Measurements from ENCODE around the gene SPATS2L. TPM values are rescaled to one million over a fixed set of nuclear protein-coding genes. Genes with fewer than 3 reads are reported as not detected.

The SPATS2L gene
- polyA plus RNA-seq, 1 of the 3 experiments (the other 2 are of a cell fraction): 86.8 TPM

GRCh38 chr2:200274116-200275075, 32.1 kb upstream of the SPATS2L start:
- POLR2A ChIA-PET: no interaction called here
- Histone ChIP-seq H3K9me3 (no peaks in the 10 kb centered on the region), H3K4me2 (no peak overlapping the region), H3K9me2 (no peaks in the 10 kb centered on the region), H2AFZ (ENCODE audit: low read depth) (no peak overlapping the region), H3K9ac (no peak overlapping the region), H3F3A (replicated peaks; ENCODE audit: insufficient read depth) (no peaks in the 10 kb centered on the region), H3K79me2 (ENCODE audit: insufficient read depth) (no peaks in the 10 kb centered on the region), H3K27ac (ENCODE audit: low read depth in 2 of 2, low read length in 1 of 2) (no peak overlapping the region), H3K36me3 (replicated peaks in 1 of 2; ENCODE audit: control insufficient read depth in 1 of 2, insufficient read depth in 2 of 2, low read length in 1 of 2) (no peaks in the 10 kb centered on the region), H3K4me1 (ENCODE audit: control insufficient read depth in 1 of 2, insufficient read depth in 2 of 2, low read depth in 1 of 2, low read length in 1 of 2) (no peaks in the 10 kb centered on the region; a peak in 1 of 4 replicates), H3K4me3 (ENCODE audit: low read depth in 2 of 2, low read length in 1 of 2) (no peak overlapping the region), H3K27me3 (ENCODE audit: insufficient read depth) (no peaks in the 10 kb centered on the region), H4K20me1 (ENCODE audit: insufficient read depth) (no peaks in the 10 kb centered on the region)
- no peak for DNase-seq
- WGBS (ENCODE audit: low lambda C conversion rate): 79% methylated on average over 7 of the region's 7 CpGs
- no peak for TF ChIP-seq TAF1 (IDR thresholded peaks at IDR 0.05; ENCODE audit: borderline replicate concordance, low read depth, low read length)
- TF ChIP-seq GABPA (IDR thresholded peaks at IDR 0.05; ENCODE audit: low read depth): no peak
- TF ChIP-seq POLR2AphosphoS5 (IDR thresholded peaks at IDR 0.05; ENCODE audit: low read depth, low read length): no peak
- no peak for TF ChIP-seq SMC3 (IDR thresholded peaks at IDR 0.05; ENCODE audit: low read depth, low read length)
- no peak for TF ChIP-seq RFX5 (IDR thresholded peaks at IDR 0.05; ENCODE audit: low read length)
- TF ChIP-seq JUND (IDR thresholded peaks at IDR 0.05): no peak
- no peak for TF ChIP-seq USF2 (IDR thresholded peaks at IDR 0.05; ENCODE audit: borderline replicate concordance, low read depth, low read length)
- TF ChIP-seq CHD2 (IDR thresholded peaks at IDR 0.05; ENCODE audit: low read length, partially characterized antibody): no peak
- CTCF ChIA-PET: interaction anchor here (0.7 to 1.6 kb wide), 3 partner anchors 10 to 1161 kb away, joined by 3 to 5 read pairs (median 3); no protein-coding TSS in a partner anchor

GRCh38 chr2:200275295-200276013, 31.0 kb upstream of the SPATS2L start:
- 84% methylated on average over 4 of the region's 5 CpGs for WGBS (ENCODE audit: low lambda C conversion rate)
- Histone ChIP-seq H3K4me3 (ENCODE audit: low read depth in 2 of 2, low read length in 1 of 2) (no peak overlapping the region), H3K27ac (ENCODE audit: low read depth in 2 of 2, low read length in 1 of 2) (no peak overlapping the region), H3K9me2 (peaks cover under 1% of the 10 kb centered on the region; the same call in 1 of the 2 replicates), H4K20me1 (ENCODE audit: insufficient read depth) (no peaks in the 10 kb centered on the region), H3K9ac (no peak overlapping the region), H3K4me1 (ENCODE audit: control insufficient read depth in 1 of 2, insufficient read depth in 2 of 2, low read depth in 1 of 2, low read length in 1 of 2) (no peaks in the 10 kb centered on the region; a peak in 1 of 4 replicates), H3K27me3 (ENCODE audit: insufficient read depth) (no peaks in the 10 kb centered on the region), H3K9me3 (no peaks in the 10 kb centered on the region), H3K36me3 (replicated peaks in 1 of 2; ENCODE audit: control insufficient read depth in 1 of 2, insufficient read depth in 2 of 2, low read length in 1 of 2) (no peaks in the 10 kb centered on the region), H2AFZ (ENCODE audit: low read depth) (no peak overlapping the region), H3K4me2 (no peak overlapping the region), H3K79me2 (ENCODE audit: insufficient read depth) (no peaks in the 10 kb centered on the region), H3F3A (replicated peaks; ENCODE audit: insufficient read depth) (no peaks in the 10 kb centered on the region)
- DNase-seq: no peak
- CTCF ChIA-PET: interaction anchor here (1.6 kb wide), 1 partner anchor 9 kb away, joined by 5 read pairs; no protein-coding TSS in a partner anchor
- POLR2A ChIA-PET: no interaction called here
- no peak for TF ChIP-seq ELF1 (IDR thresholded peaks at IDR 0.05)
- no peak for TF ChIP-seq EZH2phosphoT487 (IDR thresholded peaks at IDR 0.05; ENCODE audit: borderline replicate concordance, low read depth)
- TF ChIP-seq USF1 (IDR thresholded peaks at IDR 0.05; ENCODE audit: borderline replicate concordance, low read depth): no peak
- no peak for TF ChIP-seq JUND (IDR thresholded peaks at IDR 0.05)
- TF ChIP-seq RXRA (IDR thresholded peaks at IDR 0.05; ENCODE audit: borderline replicate concordance, low read depth): no peak
- TF ChIP-seq USF2 (IDR thresholded peaks at IDR 0.05; ENCODE audit: borderline replicate concordance, low read depth, low read length): no peak
- TF ChIP-seq MXI1 (IDR thresholded peaks at IDR 0.05; ENCODE audit: low read depth, low read length): no peak
- no peak for TF ChIP-seq TEAD4 (IDR thresholded peaks at IDR 0.05; ENCODE audit: borderline replicate concordance, insufficient read depth)
- TF ChIP-seq REST (IDR thresholded peaks at IDR 0.05; ENCODE audit: low read depth, low read length): no peak
- TF ChIP-seq RCOR1 (IDR thresholded peaks at IDR 0.05; ENCODE audit: low read length): no peak
- no peak for TF ChIP-seq SMC3 (IDR thresholded peaks at IDR 0.05; ENCODE audit: low read depth, low read length)
- TF ChIP-seq TAF1 (IDR thresholded peaks at IDR 0.05; ENCODE audit: borderline replicate concordance, low read depth, low read length): no peak
- no peak for TF ChIP-seq GABPA (IDR thresholded peaks at IDR 0.05; ENCODE audit: low read depth)
